ENCODE results near the gene L3MBTL3.

The L3MBTL3 gene

GRCh38 chr6:130187335-130188206 lies 169.2 kb downstream of the L3MBTL3 start:
- DNase-seq, result no peak

- no peak for DNase-seq
These were observed 170.0 kb downstream of the L3MBTL3 start for GRCh38 chr6:130188207-130188899.

- no peak for DNase-seq
These were observed 171.4 kb downstream of the L3MBTL3 start for GRCh38 chr6:130189531-130190397.

Data from activated T-cell treated with anti-CD3 and anti-CD28 coated beads, Interleukin-2, amount 50 U/mL, for 1 hour (primary cell).